Activated CD4-positive, CD25-positive, alpha-beta regulatory T cell (primary cell): ENCODE results near the gene TNPO3.
A peak's percentile ranks its signal among the peaks of the same experiment; 100 is the strongest.

Experiments used
- DNase-seq, 4 experiments: peaks; one replicate each; lab custom pipeline; 2025; lab: John Stamatoyannopoulos, UW

The TNPO3 gene

DNA sequence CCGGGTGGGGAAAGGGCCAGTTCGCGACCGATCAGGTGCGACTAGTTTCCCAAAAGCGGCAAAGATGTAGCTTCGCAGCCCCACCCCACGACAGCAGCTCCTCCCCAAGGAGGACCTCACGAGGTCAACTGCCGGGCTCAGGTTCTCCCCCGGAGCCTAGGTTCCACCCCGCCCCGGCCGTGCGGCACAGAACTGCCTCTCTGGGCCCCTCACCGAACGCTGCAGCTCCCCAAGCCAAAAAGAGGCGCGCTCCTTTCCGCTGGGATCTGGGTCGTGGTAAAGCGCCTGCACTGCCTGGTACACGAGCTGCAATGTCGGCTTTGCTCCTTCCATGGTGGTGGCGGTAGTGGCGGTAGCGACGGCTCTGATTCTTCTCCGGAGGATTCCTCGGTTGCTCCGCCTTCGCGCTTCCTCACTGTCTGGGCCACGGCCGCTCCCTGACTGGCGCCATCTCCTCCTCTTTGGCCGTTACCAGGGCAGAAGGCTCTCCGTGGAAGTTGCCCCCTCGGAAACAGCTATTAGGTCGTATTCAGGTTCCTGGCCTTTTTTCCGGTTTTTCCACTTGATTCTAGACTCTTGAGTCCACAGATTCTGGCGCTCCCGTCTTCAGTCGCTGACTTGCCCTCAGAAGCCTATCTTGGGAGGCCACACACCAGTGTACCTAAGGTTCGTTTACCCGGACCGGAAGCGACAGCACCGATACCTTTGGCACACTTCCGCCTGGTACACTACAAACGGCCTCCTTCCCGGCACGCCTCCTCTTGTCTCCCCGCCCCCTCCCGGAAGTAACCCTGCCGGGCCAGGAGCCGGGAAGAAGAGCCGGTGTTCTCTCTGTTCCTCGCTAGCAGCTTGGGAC, at the start of gene TNPO3:
Gene TNPO3 (minus strand): TSS at position 674 of the 856 bp plus-strand sequence. CDS start 341 bp downstream, at position 333.
- DNase-seq, result peak; percentile 76 to 85 (median 81)

DNA sequence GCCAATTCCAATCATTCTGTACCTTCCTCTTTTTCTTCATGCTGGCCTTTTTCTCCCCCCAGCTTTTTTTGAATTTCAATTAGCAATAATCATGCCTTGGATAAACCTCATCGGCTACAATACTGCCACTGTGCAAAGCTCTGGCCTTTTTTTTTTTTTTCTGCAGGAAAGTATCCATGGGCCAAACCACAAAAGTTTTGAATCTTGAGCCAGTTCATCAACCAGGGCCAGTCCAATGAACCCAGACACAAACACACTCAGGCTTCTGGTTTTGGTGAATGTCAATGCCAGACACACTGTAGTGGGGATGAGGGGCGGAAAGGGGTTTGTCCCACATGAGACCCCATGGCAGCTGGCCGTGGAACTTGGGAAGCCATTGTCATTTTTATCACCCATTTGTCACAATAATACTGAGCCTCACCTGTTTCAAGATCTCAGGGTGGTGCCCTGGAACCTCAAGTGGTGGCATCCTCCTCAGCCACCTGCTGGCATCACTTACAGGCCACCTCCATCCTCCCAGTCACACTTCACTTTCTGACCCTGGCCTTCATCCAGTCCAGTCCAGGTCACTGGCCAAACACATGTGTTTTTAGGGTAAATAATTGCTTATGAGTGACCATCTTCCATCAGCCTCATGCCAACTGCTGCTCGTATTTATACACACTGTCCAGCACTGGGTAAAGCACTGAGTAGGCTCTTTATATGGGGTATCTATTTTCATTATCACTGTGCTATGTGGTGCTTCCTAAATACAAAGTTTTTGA, 48.8 kb upstream of the TNPO3 start:
- DNase-seq, result no peak

DNA sequence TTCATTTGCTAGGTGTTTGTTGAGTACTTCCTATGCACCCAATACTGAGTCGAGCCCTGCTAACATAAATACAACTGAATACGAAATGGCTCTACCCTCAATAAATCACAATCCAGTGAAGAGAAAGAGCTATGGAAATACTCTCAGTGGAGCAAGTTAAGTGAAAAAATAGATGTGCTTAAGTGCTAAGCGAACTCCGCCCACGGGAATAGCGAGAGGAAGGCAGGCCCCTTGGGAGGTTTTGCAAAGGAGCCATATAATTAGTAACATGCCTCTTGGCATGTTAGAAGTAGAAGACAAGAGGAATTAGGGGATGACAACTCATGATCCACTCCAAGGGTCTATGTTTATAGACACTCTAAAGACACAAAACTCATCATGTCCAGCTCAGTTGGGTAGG, 46.8 kb upstream of the TNPO3 start:
- DNase-seq, result no peak

DNA sequence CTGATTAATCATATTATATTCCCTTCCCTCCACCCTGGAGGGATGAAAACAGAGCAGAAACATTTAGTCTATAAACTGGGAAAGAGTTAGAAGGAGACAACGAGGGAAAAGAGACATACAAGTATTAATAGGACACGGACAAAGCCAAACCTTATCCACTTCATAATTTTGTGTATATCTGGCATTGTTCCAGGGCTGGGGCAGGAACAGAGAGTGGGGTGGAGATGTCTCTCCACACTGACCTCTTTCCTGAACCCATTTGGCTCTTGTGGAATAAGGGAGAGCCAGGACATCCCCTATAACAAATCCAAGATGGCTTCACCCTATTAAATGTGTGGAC, 45.9 kb upstream of the TNPO3 start:
- no peak for DNase-seq

DNA sequence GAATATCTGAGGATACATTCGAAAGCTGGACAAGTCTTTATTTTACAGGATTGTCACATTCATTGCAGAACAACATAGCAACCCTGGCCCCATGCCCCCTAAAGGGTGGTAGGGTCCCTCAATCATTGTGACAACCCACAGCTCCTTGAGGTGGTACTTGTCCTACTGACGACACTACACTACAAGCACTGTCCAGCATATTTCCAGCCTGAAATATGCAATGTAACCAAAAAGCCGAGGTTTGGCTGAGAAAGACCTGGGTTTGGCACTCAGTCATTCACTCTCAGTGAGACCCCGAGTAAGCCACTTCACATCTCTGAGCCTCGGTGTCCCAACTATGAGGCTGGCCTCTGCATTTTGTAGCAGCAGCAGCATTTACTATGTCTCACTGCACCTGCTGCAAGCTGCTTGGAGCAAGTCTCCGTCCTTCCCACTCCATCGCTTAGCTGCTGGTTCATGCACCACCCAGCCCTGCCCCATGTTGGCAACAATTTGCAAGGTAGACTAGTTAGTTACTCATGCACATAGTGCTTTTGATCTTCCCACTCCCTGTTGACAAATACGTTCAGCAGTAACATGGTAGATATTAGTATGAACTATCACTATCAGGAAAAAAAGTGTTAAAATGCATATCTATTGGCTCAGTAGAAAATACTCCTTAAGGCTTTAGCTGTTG, 43.6 kb upstream of the TNPO3 start:
- DNase-seq, result no peak

DNA sequence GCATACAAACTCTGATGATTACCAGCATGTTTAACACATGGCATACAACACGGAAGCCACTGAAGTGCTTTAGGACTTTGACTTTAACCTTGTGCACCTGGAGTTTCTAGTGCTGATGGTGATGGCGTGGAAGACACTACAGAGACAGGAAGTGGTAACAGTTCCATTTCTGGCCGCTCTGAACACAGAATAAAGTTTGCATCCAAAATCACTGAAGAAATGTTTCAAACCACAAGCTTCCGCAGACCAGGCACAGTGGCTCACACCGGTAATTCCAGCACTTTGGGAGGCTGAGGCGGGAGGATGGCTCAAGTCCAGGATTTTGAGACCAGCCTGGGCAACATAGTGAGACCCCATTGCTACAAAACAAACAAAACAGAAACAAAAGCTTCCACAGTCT, 40.3 kb upstream of the TNPO3 start:
- peak in 1 of 4 experiments; percentile 4 for DNase-seq

DNA sequence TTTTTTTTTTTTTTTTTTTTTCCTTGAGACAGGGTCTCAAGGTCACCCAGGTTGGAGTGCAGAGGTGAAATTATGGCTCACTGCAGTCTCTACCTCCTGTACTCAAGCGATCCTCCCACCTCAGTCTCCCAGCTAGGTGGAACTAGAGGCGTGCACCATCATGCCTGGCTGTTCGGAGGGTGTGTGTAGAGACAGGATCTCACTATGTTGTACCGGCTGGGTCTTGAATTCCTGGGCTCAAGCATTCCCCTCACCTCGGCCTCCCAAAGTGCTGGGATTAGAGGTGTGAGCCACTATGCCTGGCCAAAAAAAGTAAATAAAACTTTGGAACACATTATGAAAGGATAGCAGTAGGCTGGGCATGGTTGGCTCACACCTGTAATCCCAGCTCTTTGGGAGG, 39.6 kb upstream of the TNPO3 start:
- DNase-seq, result no peak

DNA sequence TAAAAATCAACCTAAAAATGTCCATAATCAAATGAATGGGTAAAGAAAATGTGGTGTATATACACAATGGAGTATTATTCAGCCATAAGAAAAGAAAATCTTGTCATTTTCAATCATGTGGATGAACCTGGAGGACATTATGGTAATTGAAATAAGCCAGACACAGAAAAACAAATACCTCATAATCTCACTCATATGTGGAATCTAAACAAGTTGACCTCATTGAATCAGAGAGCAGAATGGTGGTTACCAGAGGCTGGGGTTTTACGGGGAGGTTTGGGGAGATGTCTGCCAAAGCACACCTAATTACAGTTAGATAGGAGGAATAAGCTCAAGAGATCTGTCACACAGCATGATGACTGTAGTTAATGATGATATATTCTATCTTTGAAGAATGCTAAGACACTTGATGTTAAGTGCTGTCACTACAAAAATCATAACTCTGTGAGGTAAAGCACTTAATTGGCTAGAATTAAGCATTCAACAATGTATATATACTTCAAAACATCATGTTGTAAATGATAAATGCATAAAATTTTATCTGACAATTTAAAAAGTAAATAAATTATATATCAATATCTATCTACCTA, 39.1 kb upstream of the TNPO3 start:
- no peak for DNase-seq

DNA sequence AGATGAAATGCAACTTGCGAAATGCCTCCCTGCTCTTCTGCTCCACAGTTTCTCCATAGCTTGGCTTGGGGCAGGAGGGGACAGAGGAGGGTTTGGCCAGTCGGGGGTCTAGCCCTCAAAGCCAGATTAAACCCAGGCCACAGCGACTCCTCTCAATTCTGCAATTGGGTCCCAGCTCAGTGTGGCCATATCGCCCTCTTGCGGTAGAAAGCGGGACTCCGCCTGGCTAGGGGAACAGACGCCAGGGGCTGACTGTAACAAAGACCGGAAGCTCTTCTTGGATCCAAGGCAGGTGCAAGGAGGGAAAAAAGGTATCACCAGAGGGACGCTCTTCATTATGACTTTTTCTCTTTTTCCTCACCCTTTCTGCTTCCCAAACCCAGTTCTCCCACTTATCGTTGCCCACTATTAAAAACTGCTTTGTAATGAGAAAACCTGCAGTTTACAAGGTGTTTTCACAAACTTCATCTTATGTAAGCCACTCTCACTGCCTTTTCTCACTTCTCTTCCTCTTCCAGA, 36.6 kb upstream of the TNPO3 start:
- peak; percentile 74 to 94 (median 85) for DNase-seq

DNA sequence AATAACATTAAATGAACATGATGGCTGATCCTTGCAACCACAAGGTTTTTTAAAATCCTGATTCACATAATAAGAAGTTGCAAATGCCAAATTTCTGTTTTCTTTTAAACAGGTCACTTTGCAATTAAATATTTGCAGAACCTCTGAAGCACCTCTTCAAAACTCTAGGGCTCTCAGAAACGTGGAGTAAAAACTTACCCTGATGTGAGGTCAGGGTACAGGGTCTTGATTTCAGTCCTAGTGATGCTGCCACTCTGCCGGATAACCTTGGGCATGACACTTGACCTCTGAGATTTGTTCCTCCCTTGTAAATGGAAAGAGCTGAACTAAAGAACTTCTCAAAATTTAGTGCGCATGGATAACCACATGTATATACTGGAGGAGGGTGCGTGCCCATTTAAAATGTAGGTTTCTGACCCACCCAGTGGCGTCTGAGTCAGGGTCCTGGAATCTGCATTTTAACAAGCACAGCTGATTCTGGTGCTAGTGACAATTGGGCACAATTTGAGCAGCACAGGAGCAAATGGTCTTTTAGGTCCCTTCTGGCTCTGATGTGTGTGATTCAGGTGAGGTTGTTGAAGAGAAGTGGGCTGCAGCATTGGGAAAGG, 35.5 kb upstream of the TNPO3 start:
- DNase-seq, result no peak

DNA sequence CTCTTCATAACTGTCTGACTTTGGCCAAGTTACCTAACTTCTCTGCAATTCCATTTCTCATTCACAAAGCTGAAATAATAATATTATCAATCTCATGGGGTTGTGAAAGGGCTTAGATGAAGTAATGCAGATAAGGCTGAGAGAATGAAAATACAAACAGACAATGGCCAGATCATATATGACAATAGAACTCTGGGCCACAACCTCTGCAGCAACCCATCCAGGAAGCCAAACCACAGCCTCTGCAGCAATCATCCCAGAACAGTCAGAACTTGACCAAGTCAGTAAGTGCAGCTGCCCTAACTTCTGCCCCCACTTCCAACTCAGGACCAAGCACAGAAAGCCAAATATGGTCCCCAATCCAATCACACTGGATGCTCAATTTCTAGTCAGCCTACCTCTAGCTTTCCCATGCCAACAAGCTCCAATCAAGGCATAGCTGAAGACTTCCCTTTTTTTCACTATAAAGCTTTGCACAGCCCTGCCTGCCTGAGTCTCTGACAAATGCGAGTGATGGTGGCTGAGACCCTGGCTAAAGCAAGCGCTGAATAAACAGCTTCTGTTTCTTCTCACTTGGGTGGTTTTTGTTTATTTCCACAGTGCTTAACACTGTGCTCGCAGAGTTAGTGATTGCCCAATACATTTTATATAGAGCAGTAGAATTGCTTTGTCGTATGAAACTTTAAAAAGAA, 34.8 kb upstream of the TNPO3 start:
- no peak for DNase-seq

DNA sequence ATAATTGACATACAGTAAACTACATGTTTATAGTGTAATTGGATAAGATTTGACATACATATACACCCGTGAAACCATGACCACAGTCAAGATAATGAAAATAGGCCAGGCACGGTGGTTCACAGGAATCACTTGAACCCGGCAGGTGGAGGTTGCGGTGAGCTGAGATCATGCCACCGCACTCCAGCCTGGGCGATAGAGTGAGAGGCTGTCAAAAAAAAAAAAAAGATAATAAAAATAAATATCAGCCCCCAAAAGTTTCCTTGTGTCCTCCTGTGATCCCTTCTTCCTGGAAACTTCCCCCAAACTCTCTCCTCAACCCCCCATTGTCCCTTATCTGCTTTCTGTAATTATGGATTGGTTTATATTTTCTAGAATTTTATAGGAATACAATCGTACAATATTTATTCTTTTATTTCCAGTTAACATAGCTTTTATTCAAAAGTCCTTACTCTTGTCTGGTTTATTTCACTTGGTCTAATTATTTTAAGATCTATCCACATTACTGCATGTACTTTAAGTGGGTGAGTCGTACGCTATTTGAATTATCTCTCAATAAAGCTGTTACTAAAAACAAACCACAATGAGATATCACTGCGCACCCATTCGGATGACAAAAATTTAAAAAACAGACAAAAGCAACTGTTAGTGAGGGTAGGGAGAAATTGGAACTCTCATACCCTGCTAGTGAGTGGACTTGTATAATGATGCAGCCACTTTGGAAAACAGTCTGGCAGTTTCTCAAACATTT, 30.1 kb upstream of the TNPO3 start:
- DNase-seq, result no peak

DNA sequence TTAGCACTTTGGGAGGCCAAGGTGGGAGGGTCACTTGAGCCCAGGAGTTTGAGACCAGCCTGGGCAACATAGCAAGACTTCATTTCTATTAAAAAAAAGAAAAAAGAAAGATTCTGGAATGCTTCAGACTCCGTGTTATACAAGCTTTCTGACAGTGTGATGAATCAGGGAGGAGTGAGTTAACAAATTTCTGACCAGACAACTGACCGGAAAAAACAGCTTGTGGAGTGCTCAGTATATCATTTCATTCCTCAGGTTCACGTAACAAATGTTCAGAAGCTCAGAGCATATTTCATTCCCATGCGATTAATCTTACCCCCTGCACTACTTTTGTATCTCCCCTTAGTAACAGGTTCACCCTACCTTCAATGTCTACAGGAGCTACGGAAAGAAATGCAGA, 28.6 kb upstream of the TNPO3 start:
- DNase-seq, result no peak

DNA sequence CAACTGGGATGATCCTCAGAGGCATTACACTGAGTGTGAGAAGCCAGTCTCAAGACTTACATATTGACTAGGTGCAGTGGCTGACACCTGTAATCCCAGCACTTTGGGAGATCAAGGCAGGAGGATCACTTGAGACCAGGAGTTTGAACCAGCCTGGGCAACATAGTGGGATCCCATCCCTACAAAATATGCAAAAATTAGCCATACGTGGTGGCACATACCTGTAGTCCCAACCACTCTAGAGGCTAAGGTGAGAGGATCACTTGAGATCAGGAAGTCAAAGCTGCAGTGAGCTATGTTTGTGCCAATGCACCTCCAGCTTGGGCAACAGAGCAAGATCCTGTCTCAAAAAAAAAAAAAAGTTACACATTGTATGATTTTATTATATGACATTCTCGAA, 23.5 kb upstream of the TNPO3 start:
- no peak for DNase-seq

DNA sequence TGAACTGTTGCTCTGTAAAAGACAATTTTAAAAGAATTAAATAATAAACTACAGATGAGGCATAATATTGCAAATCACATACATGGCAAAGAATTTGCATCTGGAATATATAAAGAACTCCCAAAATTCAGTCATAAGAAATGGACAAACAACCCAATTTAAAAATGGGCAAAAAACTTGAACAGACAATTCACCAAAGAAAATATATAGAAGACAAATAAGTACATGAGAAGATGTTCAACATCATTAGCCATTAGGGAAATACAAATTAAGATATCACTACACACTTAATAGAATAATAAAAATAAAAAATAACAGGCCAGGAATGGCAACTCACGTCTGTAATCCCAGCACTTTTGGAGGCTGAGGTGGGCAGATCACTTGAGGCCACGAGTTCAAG, 22.0 kb upstream of the TNPO3 start:
- no peak for DNase-seq

DNA sequence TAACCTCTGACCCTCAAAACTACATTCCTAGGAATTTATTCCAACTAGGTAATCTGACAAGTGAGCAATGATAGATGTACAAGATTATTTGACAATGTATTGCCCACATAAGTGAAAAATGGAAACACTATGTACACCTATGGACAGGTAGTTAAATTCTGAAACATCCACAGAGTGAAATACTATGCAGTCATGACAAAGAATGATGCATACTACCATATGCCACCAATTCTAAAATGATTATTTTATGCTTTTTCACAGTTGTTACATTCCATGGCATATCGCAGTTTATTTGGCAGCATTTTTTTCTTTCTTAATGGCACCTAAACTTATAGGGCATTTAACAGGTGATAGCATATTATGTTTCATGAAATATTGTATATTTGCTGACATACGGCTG, 20.1 kb upstream of the TNPO3 start:
- DNase-seq, result no peak

DNA sequence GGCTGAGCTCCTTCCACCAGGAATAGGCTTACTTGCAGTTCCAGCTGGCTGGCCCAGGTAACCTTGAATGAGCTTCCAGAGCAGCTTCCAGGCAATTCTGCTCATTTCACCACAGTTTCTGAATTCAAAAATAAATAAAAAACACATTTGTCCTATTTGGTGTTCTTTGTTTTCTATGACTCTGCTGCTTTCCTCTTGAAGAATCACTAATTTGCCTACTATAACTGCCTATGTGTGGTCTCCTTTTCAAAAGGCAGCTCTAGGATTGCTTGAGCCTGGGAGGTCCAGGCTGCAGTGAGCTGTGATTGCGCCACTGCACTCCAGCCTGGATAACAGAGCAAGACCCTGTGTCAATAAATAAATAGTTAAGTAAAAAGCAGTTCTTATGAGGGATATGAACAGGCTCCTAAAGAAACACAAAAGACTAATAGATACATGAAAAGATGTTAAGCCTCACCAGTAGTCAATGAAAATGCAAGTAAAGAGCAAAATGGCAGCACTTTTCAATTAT, 19.5 kb upstream of the TNPO3 start:
- DNase-seq, result no peak

DNA sequence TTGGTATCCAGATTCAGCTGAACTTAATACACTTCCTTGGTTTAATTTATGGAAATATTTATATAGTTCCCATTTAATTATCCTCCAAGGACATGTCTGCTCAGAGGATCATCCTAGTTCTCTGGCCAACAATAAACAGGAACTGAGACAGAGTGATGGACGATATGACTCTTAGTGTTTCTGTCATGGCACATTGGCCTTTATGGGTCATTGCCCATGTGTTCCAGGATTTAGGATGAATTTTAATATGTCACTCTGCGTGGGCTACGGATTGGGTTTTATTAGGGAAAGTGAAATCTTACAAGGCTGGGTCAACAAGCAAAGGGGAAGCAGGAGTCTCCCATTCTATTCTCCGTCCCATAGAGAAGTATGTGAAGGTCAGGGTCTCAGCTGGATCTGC, 18.8 kb upstream of the TNPO3 start:
- DNase-seq, result no peak

DNA sequence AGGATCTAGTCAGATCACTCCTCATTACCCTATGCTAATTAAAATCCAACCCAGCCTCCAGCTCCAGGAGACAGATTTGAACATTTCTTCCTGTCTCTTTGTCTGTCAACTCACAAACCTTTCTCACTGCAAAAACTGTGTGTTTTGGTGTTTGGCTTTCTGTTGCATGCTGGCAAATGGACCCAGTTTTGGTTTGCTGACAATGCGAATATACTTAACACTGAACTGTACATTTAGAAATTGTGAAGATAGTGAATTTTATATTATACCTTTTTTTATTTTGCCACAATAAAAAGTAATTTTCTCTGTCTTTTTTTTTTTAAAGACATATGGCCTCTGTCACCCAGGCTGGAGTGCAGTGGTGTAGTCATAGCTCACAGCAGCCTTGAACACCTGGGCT, 18.3 kb upstream of the TNPO3 start:
- no peak for DNase-seq

DNA sequence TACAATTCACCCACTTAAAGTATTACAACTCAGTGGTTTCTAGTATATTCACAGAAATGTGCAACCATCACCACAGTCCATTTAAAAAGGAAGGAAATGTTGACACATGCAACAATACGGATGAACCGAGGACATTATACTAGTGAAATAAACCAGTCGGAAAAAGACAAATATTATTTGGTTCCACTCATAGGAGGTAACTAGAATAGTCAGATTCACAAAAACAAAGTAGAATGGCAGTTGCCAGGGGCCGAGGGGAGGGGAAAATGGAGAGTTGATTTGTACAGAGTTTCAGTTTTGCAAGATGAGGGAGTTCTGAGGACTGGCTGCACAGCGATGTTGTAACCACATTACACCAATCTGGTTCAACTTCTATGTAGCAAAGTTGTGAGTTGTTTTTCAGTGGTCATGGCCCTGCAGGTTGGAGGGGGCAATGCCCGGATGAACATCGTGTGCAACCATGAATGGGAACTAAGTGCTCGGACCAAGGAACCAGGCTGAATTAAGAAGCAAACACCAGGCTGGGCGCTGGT, 17.6 kb upstream of the TNPO3 start:
- DNase-seq, result no peak
